GM21576 (cell line): ENCODE data around the gene GTF2H2C.
"Not testable (repeated sequence)": the region's sequence is repeated elsewhere in the genome, so short reads cannot be mapped to it uniquely, and the experiment has no call there.

Experiments
- ATAC-seq: cut with Tn5 transposase; IDR thresholded peaks from one replicate; pipeline ENCODE4 v1.9.1; 2021; ENCODE audit warnings: mild to moderate bottlenecking, moderate library complexity; ENCODE audit not compliant: unreplicated experiment

GTF2H2C gene

DNA sequence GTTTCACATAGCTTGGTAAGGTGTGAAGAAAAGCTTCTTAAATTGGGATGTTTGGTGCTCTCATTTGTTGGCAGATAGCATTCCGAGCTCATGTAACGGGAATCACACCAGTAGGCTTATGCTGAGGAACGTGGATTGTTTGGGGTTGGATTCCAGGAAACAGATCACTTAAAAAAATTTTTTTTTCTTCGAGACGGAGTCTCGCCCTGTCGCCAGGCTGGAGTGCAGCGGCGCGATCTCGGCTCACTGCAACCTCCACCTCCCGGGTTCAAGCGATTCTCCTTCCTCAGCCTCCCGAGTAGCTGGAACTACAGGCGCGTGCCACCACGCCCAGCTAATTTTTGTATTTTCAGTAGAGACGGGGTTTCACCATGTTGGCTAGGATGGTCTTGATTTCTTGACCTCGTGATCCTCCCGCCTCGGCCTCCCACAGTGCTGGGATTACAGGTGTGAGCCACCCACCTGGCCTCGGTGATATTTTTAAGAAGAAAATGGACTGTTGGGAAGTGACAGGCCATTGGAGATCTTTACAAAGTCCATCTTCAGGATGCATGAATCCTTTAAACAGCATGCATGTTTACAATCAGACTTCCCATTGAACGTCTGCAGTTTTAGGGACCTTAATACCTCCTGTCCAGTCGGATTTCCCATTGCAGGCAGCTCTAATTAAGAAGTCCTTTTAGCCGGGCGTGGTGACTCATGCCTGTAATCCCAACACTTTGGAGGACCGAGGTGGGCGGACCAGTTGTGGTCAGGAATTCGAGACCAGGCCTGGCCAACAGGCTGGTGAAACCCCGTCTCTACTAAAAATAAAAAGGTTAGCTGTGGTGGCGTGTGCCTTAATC, 818 bp downstream of the GTF2H2C start:
- not testable (repeated sequence) for ATAC-seq

DNA sequence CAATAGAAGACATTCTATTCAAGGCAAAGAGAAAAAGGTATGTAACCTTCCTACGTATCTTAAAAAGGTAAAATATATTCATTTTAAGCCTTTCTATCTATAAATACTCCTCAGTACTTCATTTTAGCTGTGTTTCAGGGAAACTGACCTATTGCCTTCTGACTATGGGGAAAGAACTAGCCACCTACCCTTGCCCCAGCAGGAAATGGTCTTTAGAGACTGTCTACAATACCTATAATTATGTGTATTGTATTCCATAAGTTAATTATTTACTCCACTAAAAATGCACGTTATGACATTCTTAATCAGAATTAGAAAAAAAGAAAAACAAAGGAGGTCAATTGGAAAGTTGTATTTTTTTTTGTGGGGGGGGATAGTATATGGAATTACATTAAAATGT, 6.2 kb downstream of the GTF2H2C start:
- not testable (repeated sequence) for ATAC-seq

DNA sequence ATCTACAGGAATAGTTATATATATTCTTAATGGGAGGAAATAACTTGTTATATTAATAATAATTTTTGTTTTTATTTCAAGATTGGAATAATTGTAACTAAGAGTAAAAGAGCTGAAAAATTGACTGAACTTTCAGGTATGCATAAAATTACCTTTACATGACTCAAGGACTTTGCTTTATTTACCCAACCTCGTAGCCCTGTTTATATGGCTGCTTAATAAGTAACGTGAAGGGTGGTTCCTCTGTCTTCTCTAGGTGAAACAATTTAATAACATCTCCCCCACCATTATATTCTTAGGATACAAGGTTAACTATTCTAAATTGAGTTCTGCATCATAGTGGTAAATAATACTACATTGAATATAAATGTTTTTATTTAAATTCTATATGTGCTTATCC, 8.1 kb downstream of the GTF2H2C start:
- not testable (repeated sequence) for ATAC-seq

DNA sequence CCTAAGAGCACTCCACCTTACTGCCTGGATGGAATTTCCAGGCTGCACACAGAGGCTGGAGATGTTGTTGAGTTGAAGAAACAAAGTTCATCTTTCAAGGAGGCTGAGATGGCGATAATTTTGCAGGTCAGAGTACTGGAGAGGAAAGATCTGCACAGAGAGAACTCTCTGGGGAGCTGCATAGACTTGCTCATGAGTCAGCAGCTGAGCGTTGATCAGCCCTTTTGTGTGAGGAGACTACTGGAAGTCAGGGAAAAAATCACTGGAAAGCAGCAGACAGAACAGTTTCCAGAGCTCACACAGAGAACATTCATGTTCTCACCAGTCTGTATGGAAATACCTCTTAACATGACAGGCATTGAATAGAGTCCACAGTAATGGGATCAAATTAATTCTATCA, 23.4 kb downstream of the GTF2H2C start:
- ATAC-seq: not testable (repeated sequence)

DNA sequence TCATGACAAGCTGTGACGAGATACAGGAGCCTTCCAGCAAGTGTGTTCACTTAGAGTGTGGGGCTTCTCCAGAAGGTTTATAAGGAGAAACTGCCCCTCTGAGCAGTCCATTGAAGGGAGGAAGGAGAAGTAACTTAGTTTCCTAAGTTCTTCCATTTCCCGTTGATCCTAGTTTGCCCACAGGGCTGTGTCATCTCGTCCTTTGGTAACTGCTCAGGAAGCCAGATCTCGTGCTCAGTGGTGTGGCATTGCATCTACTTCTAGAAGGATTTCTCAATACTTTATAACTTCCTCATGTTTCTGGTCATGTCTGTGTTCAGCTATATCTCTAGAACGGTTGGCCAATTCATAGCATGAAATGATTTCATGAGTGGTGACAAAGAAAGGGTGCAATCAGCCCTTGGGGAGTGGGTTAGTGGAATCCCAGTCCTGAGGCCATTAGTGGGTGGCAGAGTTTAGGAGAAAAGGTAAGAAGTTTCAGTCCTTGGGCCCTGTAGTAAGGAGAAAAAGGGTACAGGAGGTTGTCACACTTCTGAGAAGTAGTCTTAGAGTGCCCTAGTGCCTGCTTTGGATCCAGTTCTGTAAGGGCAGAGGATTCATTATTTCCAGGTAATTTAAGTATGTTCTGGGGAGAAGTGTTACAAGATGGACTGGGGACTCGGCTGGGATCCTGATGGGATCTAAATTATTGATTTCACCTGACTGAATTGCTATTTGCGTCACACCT, 36.3 kb downstream of the GTF2H2C start:
- ATAC-seq: not testable (repeated sequence)

DNA sequence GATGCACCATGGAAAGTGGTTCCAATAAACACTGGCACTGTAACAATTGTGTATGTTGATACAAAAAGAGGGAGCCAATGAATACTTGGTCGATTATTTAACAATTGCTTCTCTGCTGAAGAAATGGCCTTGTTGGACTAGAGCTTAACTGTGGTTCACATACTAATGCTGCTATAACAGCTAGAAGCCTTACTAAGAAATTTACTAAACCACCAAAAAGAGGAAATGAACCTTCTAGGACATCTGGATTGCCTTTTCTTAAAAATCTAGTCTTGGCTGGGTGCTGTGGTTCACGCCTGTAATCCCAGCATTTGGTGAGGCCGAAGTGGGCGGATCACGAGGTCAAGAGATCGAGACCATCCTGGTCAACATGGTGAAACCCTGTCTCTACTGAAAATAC, 42.0 kb downstream of the GTF2H2C start:
- ATAC-seq: peak; percentile 71

DNA sequence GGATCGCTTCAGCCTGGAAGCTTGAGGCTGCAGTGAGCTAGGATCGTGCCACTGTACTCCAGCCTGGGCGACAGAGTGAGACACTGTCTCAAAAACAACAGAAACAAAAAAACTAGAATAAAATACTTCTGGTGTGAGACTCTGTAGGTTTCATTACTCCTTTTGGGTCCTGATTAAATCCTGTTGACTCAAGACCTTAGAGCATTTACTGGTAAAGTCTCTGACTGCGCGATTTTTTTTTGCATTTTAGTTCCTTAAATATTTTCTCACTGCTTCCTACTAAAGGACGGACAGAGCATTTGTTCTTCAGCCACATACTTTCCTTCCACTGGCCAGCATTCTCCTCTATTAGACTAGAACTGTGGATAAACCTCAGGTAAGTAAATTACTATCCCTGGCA, 46.8 kb downstream of the GTF2H2C start:
- not testable (repeated sequence) for ATAC-seq

DNA sequence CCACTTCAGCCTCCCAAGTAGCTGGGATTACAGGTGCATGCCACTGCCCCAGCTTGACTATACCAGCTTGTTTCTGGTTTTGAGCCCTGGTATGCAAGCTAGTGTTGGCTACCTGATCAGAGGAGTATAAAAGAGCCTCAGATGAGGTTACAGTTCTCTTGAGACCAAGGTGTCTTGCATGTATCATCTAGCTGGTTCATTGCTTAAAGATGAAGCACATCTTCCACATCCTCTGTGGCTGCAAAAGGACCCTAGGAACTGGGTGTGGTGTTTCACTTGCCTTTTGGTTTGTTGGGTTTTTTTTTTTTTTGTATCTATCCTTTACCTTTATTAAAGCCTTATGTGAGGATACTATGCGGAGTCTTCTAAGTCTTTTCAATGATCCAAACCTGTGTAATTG, 47.8 kb downstream of the GTF2H2C start:
- not testable (repeated sequence) for ATAC-seq

DNA sequence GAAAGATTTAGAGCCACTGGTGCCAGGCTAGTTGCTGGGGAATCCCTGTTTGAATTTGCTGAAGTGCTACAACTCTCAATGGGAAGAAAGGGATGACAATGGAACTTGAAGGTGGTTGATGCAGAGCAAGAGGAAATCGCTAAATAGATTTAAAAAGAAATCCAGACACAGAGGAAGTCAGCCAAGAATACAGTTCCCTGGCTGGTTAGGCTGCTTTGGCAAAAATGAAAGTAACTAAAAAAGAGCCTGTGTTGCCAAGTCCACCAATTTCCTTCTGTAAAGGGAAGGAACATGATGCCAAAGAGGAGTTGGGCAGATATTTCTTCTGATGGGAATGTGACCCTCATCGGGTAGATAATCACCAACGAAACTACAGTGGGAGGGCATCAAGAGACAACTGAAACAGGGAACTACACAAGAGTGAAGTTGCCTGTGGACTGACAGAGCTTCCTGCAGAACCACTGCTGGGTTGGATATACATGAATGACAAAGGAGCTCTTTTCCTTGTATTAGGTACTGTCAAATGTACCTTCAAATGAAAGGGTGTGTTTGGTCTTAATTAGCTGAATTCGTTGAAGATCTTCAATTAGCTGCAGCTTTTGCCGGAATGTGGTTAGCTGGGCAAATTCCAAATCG, 49.0 kb downstream of the GTF2H2C start:
- ATAC-seq: not testable (repeated sequence)

DNA sequence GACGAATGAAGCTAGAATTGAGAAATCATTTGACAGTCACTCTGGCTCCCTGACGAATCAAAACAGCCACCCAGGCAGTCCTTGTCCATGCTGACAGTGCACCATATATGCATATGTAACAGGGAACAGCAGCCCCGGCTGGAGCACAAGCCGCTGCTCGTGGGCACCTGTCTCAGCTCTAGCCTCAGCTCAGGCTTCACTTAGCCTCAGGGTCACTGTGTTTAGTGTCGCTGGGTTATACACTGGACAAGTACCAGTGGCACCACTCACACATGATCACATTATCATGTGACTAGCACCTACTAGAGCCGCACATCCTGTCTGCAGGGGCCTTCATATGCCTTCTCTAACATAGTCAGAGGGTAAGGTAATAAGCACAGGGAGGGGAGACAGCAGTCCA, 54.9 kb downstream of the GTF2H2C start:
- not testable (repeated sequence) for ATAC-seq

DNA sequence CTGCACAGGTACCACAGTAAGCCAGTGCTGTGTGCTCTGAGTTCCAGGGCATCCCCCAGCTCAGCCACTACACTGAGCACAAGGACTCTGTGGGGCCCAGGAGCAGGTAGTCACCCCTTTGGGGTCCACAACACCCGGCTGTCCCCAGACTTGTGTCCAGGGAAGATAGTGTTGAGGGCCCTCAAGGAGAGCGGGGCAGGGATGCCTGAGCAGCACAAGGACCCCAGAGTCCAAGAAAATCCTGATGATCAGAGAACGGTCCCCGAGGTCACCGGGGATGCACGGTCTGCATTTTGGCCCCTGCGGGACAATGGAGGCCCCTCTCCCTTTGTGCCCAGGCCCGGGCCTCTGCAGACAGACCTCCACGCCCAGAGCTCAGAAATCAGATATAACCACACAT, 71.9 kb downstream of the GTF2H2C start:
- ATAC-seq: not testable (repeated sequence)
